Cardiac fibroblast (primary cell): ENCODE measurements around the gene OR11A1.

Experiments
- DNase-seq, 2 donors: peaks; one replicate each; pipeline versions ENCODE4 v3.0.0 to v3.0.0-alpha.2; 2010; ENCODE audit warnings: low read depth in 2 of 2
- H3K4me3 ChIP-seq, 2 donors: replicated peaks in 1 of 2; 1 replicate in 1 of 2; 2 replicates in 1 of 2; pipeline ENCODE4 v1.5.1; 2011; ENCODE audit warnings: low read depth in 2 of 2, low read length in 2 of 2, mild to moderate bottlenecking in 2 of 2, moderate library complexity in 1 of 2
- CTCF ChIP-seq: IDR thresholded peaks from one replicate; pipeline ENCODE4 v1.5.1; 2011; ENCODE audit warnings: low read depth, mild to moderate bottlenecking, low read length, inconsistent platforms

The OR11A1 gene

GRCh38 chr6:29466241-29466640 is 9.4 kb upstream of the OR11A1 start:
- DNase-seq = no peak
- no peak overlapping the region for H3K4me3 ChIP-seq
- TF ChIP-seq CTCF = no peak

GRCh38 chr6:29465801-29466200 is 8.9 kb upstream of the OR11A1 start:
- no peak for TF ChIP-seq CTCF
- no peak for DNase-seq
- no peak overlapping the region for H3K4me3 ChIP-seq

GRCh38 chr6:29465279-29465678 is 8.4 kb upstream of the OR11A1 start:
- no peak overlapping the region for H3K4me3 ChIP-seq
- DNase-seq = no peak
- no peak for TF ChIP-seq CTCF

- no peak for TF ChIP-seq CTCF
- no peak for DNase-seq
- no peak overlapping the region for H3K4me3 ChIP-seq
Observed at GRCh38 chr6:29462022-29462421, 5.2 kb upstream of the OR11A1 start.

- TF ChIP-seq CTCF = no peak
- DNase-seq = no peak
- H3K4me3 ChIP-seq = no peak overlapping the region
Observed at GRCh38 chr6:29461021-29461814, 4.3 kb upstream of the OR11A1 start.

- TF ChIP-seq CTCF = no peak
- peak in 1 of 2 donors; percentile 46 for DNase-seq
- H3K4me3 ChIP-seq = no peak overlapping the region
Observed at GRCh38 chr6:29451471-29452193, 5.2 kb downstream of the OR11A1 start.
